ENCODE measurements around the gene CALN1. TPM values are rescaled to one million over a fixed set of nuclear protein-coding genes. Genes with fewer than 3 reads are reported as not detected.

CALN1 gene
- total RNA-seq, 1 experiment from 2014 or later, result not detected

DNA sequence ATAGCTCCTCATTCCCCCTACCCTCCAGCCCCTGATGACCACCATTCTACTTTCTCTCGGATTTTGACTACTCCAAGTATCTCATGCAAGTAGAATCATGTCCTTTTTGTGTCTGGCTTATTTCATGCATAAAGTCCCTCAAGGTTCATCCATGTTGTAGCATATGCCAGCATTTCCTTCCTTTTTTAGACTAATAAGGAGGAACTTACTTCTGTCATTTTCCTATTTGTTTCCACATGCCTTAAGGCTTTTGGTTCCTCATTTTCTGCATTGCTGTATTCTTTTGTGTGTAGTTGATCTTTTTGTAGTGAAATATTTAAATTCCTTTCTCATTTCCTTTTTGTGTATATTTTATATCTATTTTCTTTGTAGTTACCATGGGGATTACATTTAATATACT, 376.9 kb downstream of the CALN1 start:
- no peak overlapping the region for H3K27ac Mint-ChIP-seq (ENCODE audit: unreplicated experiment)
- peaks cover 10% of the 10 kb centered on the region for H3K9me3 Mint-ChIP-seq (ENCODE audit: unreplicated experiment)
- H3K4me1 Mint-ChIP-seq (ENCODE audit: low read depth, unreplicated experiment), result no peaks in the 10 kb centered on the region
- Histone ChIP-seq H3K4me1 (no peaks in the 10 kb centered on the region), H3K4me3 (ENCODE audit: low read depth, low read length) (no peak overlapping the region), H3K9me3 (no peaks in the 10 kb centered on the region), H3K36me3 (ENCODE audit: control insufficient read depth, insufficient read depth, low read length) (no peaks in the 10 kb centered on the region), H3K27me3 (replicated peaks; ENCODE audit: control insufficient read depth, insufficient read depth, low read length) (no peaks in the 10 kb centered on the region)
- no peak for DNase-seq
- intact Hi-C loops (cut with micrococcal nuclease; ENCODE audit: unreplicated experiment), result no loop called here
- TF ChIP-seq, protein P1, sequence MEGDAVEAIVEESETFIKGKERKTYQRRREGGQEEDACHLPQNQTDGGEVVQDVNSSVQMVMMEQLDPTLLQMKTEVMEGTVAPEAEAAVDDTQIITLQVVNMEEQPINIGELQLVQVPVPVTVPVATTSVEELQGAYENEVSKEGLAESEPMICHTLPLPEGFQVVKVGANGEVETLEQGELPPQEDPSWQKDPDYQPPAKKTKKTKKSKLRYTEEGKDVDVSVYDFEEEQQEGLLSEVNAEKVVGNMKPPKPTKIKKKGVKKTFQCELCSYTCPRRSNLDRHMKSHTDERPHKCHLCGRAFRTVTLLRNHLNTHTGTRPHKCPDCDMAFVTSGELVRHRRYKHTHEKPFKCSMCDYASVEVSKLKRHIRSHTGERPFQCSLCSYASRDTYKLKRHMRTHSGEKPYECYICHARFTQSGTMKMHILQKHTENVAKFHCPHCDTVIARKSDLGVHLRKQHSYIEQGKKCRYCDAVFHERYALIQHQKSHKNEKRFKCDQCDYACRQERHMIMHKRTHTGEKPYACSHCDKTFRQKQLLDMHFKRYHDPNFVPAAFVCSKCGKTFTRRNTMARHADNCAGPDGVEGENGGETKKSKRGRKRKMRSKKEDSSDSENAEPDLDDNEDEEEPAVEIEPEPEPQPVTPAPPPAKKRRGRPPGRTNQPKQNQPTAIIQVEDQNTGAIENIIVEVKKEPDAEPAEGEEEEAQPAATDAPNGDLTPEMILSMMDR (IDR thresholded peaks at IDR 0.05; ENCODE audit: insufficient read depth in 1 of 2, low read depth in 1 of 2, low read length in 1 of 2, severe bottlenecking in 1 of 2, unreplicated experiment in 1 of 2), result no peak
- H3K36me3 Mint-ChIP-seq (ENCODE audit: insufficient read depth, unreplicated experiment), result no peaks in the 10 kb centered on the region
- H3K4me3 Mint-ChIP-seq (ENCODE audit: unreplicated experiment), result no peak overlapping the region
- H3K27me3 Mint-ChIP-seq (ENCODE audit: insufficient read depth, unreplicated experiment), result no peaks in the 10 kb centered on the region
- BruUV-seq (replicated peaks), result no TSS peak
- POLR2A ChIA-PET, result no interaction called here
- CTCF ChIA-PET, result no interaction called here

DNA sequence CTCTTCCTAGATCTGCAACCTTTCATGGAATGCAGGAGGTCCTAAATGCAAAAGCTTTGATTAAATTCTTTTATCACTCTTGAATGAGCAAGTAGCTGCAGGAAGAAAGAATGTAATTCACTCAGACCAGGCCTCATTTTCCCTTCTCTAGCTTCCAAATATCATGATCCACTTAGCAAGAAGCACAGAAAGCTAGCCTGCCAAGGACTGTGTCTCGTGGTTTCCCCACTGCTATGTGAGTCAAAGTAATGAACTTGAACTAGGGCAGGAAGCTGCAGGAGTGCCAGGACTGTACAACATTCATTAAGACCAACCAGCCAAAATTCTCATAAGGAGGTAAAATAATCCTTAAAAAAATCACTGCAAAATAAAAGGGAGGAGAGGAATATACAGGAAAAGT, 379.2 kb downstream of the CALN1 start:
- H3K9me3 ChIP-seq, result no peaks in the 10 kb centered on the region
- TF ChIP-seq, protein P1 (IDR thresholded peaks at IDR 0.05; ENCODE audit: insufficient read depth in 1 of 2, low read depth in 1 of 2, low read length in 1 of 2, severe bottlenecking in 1 of 2, unreplicated experiment in 1 of 2), result no peak
- CTCF ChIA-PET, result no interaction called here
- no peaks in the 10 kb centered on the region for H3K27me3 ChIP-seq (replicated peaks; ENCODE audit: control insufficient read depth, insufficient read depth, low read length)
- POLR2A ChIA-PET, result no interaction called here
- Mint-ChIP-seq H3K4me3 (ENCODE audit: unreplicated experiment) (no peak overlapping the region), H3K4me1 (ENCODE audit: low read depth, unreplicated experiment) (no peaks in the 10 kb centered on the region), H3K9me3 (ENCODE audit: unreplicated experiment) (peaks cover 10% of the 10 kb centered on the region), H3K27ac (ENCODE audit: unreplicated experiment) (no peak overlapping the region), H3K27me3 (ENCODE audit: insufficient read depth, unreplicated experiment) (no peaks in the 10 kb centered on the region), H3K36me3 (ENCODE audit: insufficient read depth, unreplicated experiment) (no peaks in the 10 kb centered on the region)
- BruUV-seq (replicated peaks), result no TSS peak
- H3K4me3 ChIP-seq (ENCODE audit: low read depth, low read length), result no peak overlapping the region
- H3K4me1 ChIP-seq, result no peaks in the 10 kb centered on the region
- DNase-seq, result no peak
- H3K36me3 ChIP-seq (ENCODE audit: control insufficient read depth, insufficient read depth, low read length), result no peaks in the 10 kb centered on the region
- intact Hi-C loops (cut with micrococcal nuclease; ENCODE audit: unreplicated experiment), result no loop called here

DNA sequence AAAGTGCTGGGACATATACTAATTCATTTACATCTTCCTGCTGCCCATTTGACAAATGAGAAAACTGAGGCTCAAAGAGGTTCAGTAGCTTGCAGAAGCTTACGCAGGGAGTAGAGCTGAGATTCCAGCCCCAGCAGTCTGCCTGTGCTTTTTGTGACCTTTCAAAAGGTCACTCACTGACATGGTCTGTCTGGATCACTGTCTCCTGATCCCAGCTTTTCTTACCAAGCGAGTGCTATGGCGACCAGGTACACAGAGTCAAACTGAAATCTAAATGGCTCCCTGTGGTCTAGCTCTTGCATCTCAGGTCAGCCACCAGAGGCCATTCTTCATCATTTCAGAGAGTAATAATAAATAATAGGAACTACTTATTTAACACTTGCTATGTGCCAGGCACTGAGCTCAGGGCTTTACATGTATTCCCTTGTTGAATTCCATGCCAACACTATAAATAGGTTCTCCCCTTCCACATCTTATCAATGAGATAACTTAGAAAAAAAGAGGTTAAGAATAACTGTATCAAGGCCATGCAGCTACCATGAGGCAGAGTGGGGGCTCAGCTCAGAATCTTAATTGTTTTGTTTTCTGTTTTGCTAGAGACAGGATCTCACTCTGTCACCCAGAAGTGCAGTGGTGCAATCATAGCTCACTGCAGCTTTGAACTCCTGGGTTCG, 381.0 kb downstream of the CALN1 start:
- no peaks in the 10 kb centered on the region for H3K4me1 Mint-ChIP-seq (ENCODE audit: low read depth, unreplicated experiment)
- no peaks in the 10 kb centered on the region for H3K36me3 Mint-ChIP-seq (ENCODE audit: insufficient read depth, unreplicated experiment)
- ChIA-PET POLR2A (no interaction called here), CTCF (no interaction called here)
- TF ChIP-seq, protein P1 (IDR thresholded peaks at IDR 0.05; ENCODE audit: insufficient read depth in 1 of 2, low read depth in 1 of 2, low read length in 1 of 2, severe bottlenecking in 1 of 2, unreplicated experiment in 1 of 2), result no peak
- Histone ChIP-seq H3K4me1 (no peaks in the 10 kb centered on the region), H3K4me3 (ENCODE audit: low read depth, low read length) (no peak overlapping the region), H3K9me3 (no peaks in the 10 kb centered on the region), H3K36me3 (ENCODE audit: control insufficient read depth, insufficient read depth, low read length) (no peaks in the 10 kb centered on the region), H3K27me3 (replicated peaks; ENCODE audit: control insufficient read depth, insufficient read depth, low read length) (no peaks in the 10 kb centered on the region)
- H3K27ac Mint-ChIP-seq (ENCODE audit: unreplicated experiment), result no peak overlapping the region
- H3K4me3 Mint-ChIP-seq (ENCODE audit: unreplicated experiment), result no peak overlapping the region
- BruUV-seq (replicated peaks), result no TSS peak
- intact Hi-C loops (cut with micrococcal nuclease; ENCODE audit: unreplicated experiment), result no loop called here
- no peaks in the 10 kb centered on the region for H3K27me3 Mint-ChIP-seq (ENCODE audit: insufficient read depth, unreplicated experiment)
- no peak for DNase-seq
- H3K9me3 Mint-ChIP-seq (ENCODE audit: unreplicated experiment), result peaks cover 2% of the 10 kb centered on the region

Measured in Caco-2 (cell line).